ENCODE results near the gene MAPK6.
"Not testable (repeated sequence)": the region's sequence is repeated elsewhere in the genome, so short reads cannot be mapped to it uniquely, and the experiment has no call there.

Gene MAPK6

GRCh38 chr15:51991141-51991540 lies 27.9 kb upstream of the MAPK6 start:
- H3K27ac ChIP-seq (ENCODE audit: low read depth, low read length): no peak overlapping the region
- H3K9ac ChIP-seq (ENCODE audit: low read length in 5 of 5): no peak overlapping the region
- no peaks in the 10 kb centered on the region for H3K27me3 ChIP-seq (ENCODE audit: control insufficient read depth in 5 of 5, insufficient read depth in 4 of 5, low read length in 5 of 5)
- no peaks in the 10 kb centered on the region for H3K4me1 ChIP-seq (ENCODE audit: control insufficient read depth in 5 of 5, insufficient read depth in 5 of 5, low read length in 5 of 5)
- H3K4me3 ChIP-seq (ENCODE audit: low read depth in 1 of 5, low read length in 5 of 5): no peak overlapping the region
- H3K36me3 ChIP-seq (ENCODE audit: control insufficient read depth in 5 of 5, insufficient read depth in 5 of 5, low read length in 5 of 5): no peaks in the 10 kb centered on the region
- H3K9me3 ChIP-seq (ENCODE audit: control insufficient read depth in 5 of 5, low read length in 5 of 5): no peaks in the 10 kb centered on the region

GRCh38 chr15:51992953-51993352 lies 26.1 kb upstream of the MAPK6 start:
- no peaks in the 10 kb centered on the region for H3K27me3 ChIP-seq (ENCODE audit: control insufficient read depth in 5 of 5, insufficient read depth in 4 of 5, low read length in 5 of 5)
- no peak overlapping the region for H3K27ac ChIP-seq (ENCODE audit: low read depth, low read length)

DNA sequence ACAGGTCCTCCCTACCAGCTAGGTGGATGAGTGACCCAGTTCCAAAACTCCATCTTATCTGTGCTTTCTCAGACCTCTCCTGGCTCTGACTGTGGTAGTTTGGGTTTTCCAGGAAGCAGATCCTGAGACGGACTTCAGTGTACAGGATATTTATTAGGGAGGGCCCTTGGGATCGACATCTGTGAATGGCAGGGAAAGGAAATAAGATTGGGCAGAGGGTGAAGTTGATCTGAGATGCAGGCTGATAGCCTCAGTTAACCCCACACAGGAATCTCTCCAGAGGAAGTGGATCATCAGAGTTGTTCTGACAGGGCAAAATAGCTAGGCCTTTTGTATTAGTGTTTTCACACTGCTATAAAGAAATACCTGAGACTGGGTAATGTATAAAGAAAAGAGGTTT lies 16.7 kb upstream of the MAPK6 start:
- Histone ChIP-seq H3K9me3 (ENCODE audit: control insufficient read depth in 5 of 5, low read length in 5 of 5) (no peaks in the 10 kb centered on the region), H3K4me1 (ENCODE audit: control insufficient read depth in 5 of 5, insufficient read depth in 5 of 5, low read length in 5 of 5) (peaks cover 1 to 25% (median 5%) of the 10 kb centered on the region in 5 donors), H3K9ac (ENCODE audit: low read length in 5 of 5) (no peak overlapping the region), H3K36me3 (ENCODE audit: control insufficient read depth in 5 of 5, insufficient read depth in 5 of 5, low read length in 5 of 5) (no peaks in the 10 kb centered on the region), H3K27ac (ENCODE audit: low read depth, low read length) (no peak overlapping the region), H3K27me3 (ENCODE audit: control insufficient read depth in 5 of 5, insufficient read depth in 4 of 5, low read length in 5 of 5) (no peaks in the 10 kb centered on the region), H3K4me3 (ENCODE audit: low read depth in 1 of 5, low read length in 5 of 5) (no peak overlapping the region)

More at GRCh38 chr15:51992953-51993352, 26.1 kb upstream of the MAPK6 start:
- no peaks in the 10 kb centered on the region for H3K36me3 ChIP-seq (ENCODE audit: control insufficient read depth in 5 of 5, insufficient read depth in 5 of 5, low read length in 5 of 5)
- H3K4me3 ChIP-seq (ENCODE audit: low read depth in 1 of 5, low read length in 5 of 5): no peak overlapping the region
- H3K4me1 ChIP-seq (ENCODE audit: control insufficient read depth in 5 of 5, insufficient read depth in 5 of 5, low read length in 5 of 5): no peaks in the 10 kb centered on the region
- no peaks in the 10 kb centered on the region for H3K9me3 ChIP-seq (ENCODE audit: control insufficient read depth in 5 of 5, low read length in 5 of 5)
- H3K9ac ChIP-seq (ENCODE audit: low read length in 5 of 5): no peak overlapping the region

- H3K27me3 ChIP-seq (ENCODE audit: control insufficient read depth in 5 of 5, insufficient read depth in 4 of 5, low read length in 5 of 5); H3K9me3 ChIP-seq (ENCODE audit: control insufficient read depth in 5 of 5, low read length in 5 of 5); H3K36me3 ChIP-seq (ENCODE audit: control insufficient read depth in 5 of 5, insufficient read depth in 5 of 5, low read length in 5 of 5); H3K9ac ChIP-seq (ENCODE audit: low read length in 5 of 5); H3K4me3 ChIP-seq (ENCODE audit: low read depth in 1 of 5, low read length in 5 of 5); H3K27ac ChIP-seq (ENCODE audit: low read depth, low read length): not testable (repeated sequence)
- peaks cover 1 to 27% (median 5%) of the 10 kb centered on the region in 5 donors for H3K4me1 ChIP-seq (ENCODE audit: control insufficient read depth in 5 of 5, insufficient read depth in 5 of 5, low read length in 5 of 5)
Observed at GRCh38 chr15:52003089-52003488, 15.9 kb upstream of the MAPK6 start.

GRCh38 chr15:52003710-52004109 lies 15.3 kb upstream of the MAPK6 start:
- Histone ChIP-seq H3K4me3 (ENCODE audit: low read depth in 1 of 5, low read length in 5 of 5) (no peak overlapping the region), H3K36me3 (ENCODE audit: control insufficient read depth in 5 of 5, insufficient read depth in 5 of 5, low read length in 5 of 5) (no peaks in the 10 kb centered on the region), H3K9ac (ENCODE audit: low read length in 5 of 5) (no peak overlapping the region), H3K27ac (ENCODE audit: low read depth, low read length) (no peak overlapping the region), H3K9me3 (ENCODE audit: control insufficient read depth in 5 of 5, low read length in 5 of 5) (no peaks in the 10 kb centered on the region), H3K4me1 (ENCODE audit: control insufficient read depth in 5 of 5, insufficient read depth in 5 of 5, low read length in 5 of 5) (peaks cover 1 to 32% (median 5%) of the 10 kb centered on the region in 5 donors), H3K27me3 (ENCODE audit: control insufficient read depth in 5 of 5, insufficient read depth in 4 of 5, low read length in 5 of 5) (no peaks in the 10 kb centered on the region)

GRCh38 chr15:52004806-52005205 lies 14.2 kb upstream of the MAPK6 start:
- no peak overlapping the region for H3K9ac ChIP-seq (ENCODE audit: low read length in 5 of 5)
- peaks cover 1 to 37% (median 5%) of the 10 kb centered on the region in 5 donors for H3K4me1 ChIP-seq (ENCODE audit: control insufficient read depth in 5 of 5, insufficient read depth in 5 of 5, low read length in 5 of 5)
- H3K27ac ChIP-seq (ENCODE audit: low read depth, low read length): no peak overlapping the region
- H3K36me3 ChIP-seq (ENCODE audit: control insufficient read depth in 5 of 5, insufficient read depth in 5 of 5, low read length in 5 of 5): no peaks in the 10 kb centered on the region
- H3K4me3 ChIP-seq (ENCODE audit: low read depth in 1 of 5, low read length in 5 of 5): no peak overlapping the region
- no peaks in the 10 kb centered on the region for H3K27me3 ChIP-seq (ENCODE audit: control insufficient read depth in 5 of 5, insufficient read depth in 4 of 5, low read length in 5 of 5)
- no peaks in the 10 kb centered on the region for H3K9me3 ChIP-seq (ENCODE audit: control insufficient read depth in 5 of 5, low read length in 5 of 5)

DNA sequence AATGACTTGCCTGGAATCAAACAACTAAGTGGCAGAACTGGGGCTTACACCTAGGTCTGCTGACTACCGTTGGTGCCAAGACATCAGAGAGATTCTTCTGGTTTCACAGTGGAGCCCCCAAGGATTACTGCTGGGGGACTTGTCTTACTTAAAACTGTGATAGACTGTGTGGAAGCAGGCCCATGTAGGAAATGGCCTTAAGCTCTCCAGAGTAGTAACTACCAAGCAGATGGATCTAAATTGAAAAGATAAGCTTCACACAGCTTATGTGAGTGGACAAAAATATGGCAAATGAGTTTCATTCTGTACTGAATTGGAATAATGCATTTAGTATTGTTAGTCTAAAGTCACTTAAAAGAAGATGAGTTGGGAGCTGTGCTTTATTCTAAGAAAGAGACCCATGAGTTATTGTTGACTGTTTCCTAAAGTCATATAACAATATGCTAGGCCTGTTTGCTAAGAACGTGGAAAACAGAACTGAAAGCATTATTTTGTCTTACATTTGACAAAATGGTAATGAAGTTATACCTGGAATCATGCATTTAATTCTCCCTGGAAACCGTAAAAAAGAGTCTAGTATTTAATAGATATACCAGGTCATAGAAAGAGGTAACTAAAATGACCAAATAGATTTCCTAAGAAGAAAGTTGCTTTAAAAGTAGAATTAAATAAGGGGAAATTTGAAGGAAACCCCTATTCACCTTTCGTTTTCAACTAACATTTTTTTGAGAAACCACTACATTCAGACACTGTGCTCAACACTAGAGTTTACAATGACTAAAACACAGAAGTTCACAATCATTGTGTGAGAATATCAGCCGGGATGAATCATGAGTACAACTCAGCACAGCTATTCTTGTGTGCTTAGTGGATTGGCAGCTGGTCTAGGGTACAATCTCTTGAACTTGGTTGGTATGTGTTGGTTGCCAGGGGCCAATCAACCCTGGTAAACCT lies 13.0 kb upstream of the MAPK6 start:
- peak overlapping the region; percentile 19 for H3K27ac ChIP-seq (ENCODE audit: low read depth, low read length)
- no peaks in the 10 kb centered on the region for H3K9me3 ChIP-seq (ENCODE audit: control insufficient read depth in 5 of 5, low read length in 5 of 5)
- H3K9ac ChIP-seq (ENCODE audit: low read length in 5 of 5): no peak overlapping the region
- peaks cover 1 to 40% (median 5%) of the 10 kb centered on the region in 5 donors for H3K4me1 ChIP-seq (ENCODE audit: control insufficient read depth in 5 of 5, insufficient read depth in 5 of 5, low read length in 5 of 5)
- no peak overlapping the region for H3K4me3 ChIP-seq (ENCODE audit: low read depth in 1 of 5, low read length in 5 of 5)
- H3K36me3 ChIP-seq (ENCODE audit: control insufficient read depth in 5 of 5, insufficient read depth in 5 of 5, low read length in 5 of 5): no peaks in the 10 kb centered on the region
- H3K27me3 ChIP-seq (ENCODE audit: control insufficient read depth in 5 of 5, insufficient read depth in 4 of 5, low read length in 5 of 5): no peaks in the 10 kb centered on the region

DNA sequence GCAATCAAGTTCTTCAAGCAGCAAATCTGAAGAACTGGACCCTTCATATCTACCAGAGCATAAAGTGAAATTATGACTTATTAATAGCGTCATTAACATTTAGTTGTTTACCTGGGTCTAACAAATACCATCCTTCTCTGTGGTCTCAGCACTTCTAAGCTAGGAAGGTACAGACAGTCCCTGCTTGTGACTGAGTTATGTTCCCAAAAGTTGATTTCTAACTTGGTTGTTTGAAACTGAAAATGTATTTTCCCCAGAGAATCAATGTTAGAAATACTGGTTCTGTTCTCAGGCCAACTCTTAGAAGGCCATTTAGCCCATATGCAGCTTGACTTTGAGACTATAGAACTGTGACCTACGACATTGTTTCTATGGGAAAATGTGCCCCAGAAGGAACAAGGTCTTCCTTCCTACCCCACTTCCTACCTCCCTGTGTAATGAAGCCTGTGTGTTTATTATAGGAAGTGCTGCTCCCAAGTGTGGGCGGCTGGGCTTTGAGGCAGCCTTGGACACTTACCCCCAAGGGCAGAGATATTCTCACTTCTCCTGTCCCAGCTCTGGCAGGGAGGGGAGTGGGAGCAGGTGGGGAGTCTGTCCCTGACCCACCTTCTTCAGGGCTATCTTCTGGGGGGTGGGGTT lies 12.2 kb upstream of the MAPK6 start:
- Histone ChIP-seq H3K4me1 (ENCODE audit: control insufficient read depth in 5 of 5, insufficient read depth in 5 of 5, low read length in 5 of 5) (peaks cover 1 to 48% (median 5%) of the 10 kb centered on the region in 5 donors), H3K4me3 (ENCODE audit: low read depth in 1 of 5, low read length in 5 of 5) (no peak overlapping the region), H3K36me3 (ENCODE audit: control insufficient read depth in 5 of 5, insufficient read depth in 5 of 5, low read length in 5 of 5) (no peaks in the 10 kb centered on the region), H3K27me3 (ENCODE audit: control insufficient read depth in 5 of 5, insufficient read depth in 4 of 5, low read length in 5 of 5) (no peaks in the 10 kb centered on the region), H3K27ac (ENCODE audit: low read depth, low read length) (peak overlapping the region; percentile 19), H3K9me3 (ENCODE audit: control insufficient read depth in 5 of 5, low read length in 5 of 5) (no peaks in the 10 kb centered on the region), H3K9ac (ENCODE audit: low read length in 5 of 5) (peak overlapping the region in 1 of 5 donors; percentile 4)

- Histone ChIP-seq H3K36me3 (ENCODE audit: control insufficient read depth in 5 of 5, insufficient read depth in 5 of 5, low read length in 5 of 5) (no peaks in the 10 kb centered on the region), H3K4me1 (ENCODE audit: control insufficient read depth in 5 of 5, insufficient read depth in 5 of 5, low read length in 5 of 5) (peaks cover 0 to 44% (median 5%) of the 10 kb centered on the region in 5 donors), H3K27ac (ENCODE audit: low read depth, low read length) (peak overlapping the region; percentile 34), H3K4me3 (ENCODE audit: low read depth in 1 of 5, low read length in 5 of 5) (no peak overlapping the region), H3K9me3 (ENCODE audit: control insufficient read depth in 5 of 5, low read length in 5 of 5) (no peaks in the 10 kb centered on the region), H3K27me3 (ENCODE audit: control insufficient read depth in 5 of 5, insufficient read depth in 4 of 5, low read length in 5 of 5) (no peaks in the 10 kb centered on the region), H3K9ac (ENCODE audit: low read length in 5 of 5) (no peak overlapping the region)
Observed at GRCh38 chr15:52008359-52008697, 10.7 kb upstream of the MAPK6 start.

GRCh38 chr15:52008698-52009434 lies 10.2 kb upstream of the MAPK6 start:
- Histone ChIP-seq H3K27ac (ENCODE audit: low read depth, low read length) (peak overlapping the region; percentile 34), H3K4me1 (ENCODE audit: control insufficient read depth in 5 of 5, insufficient read depth in 5 of 5, low read length in 5 of 5) (peaks cover 0 to 45% (median 5%) of the 10 kb centered on the region in 5 donors)

More at GRCh38 chr15:52008698-52009434, 10.2 kb upstream of the MAPK6 start:
- H3K9me3 ChIP-seq (ENCODE audit: control insufficient read depth in 5 of 5, low read length in 5 of 5): no peaks in the 10 kb centered on the region
- no peak overlapping the region for H3K4me3 ChIP-seq (ENCODE audit: low read depth in 1 of 5, low read length in 5 of 5)
- H3K27me3 ChIP-seq (ENCODE audit: control insufficient read depth in 5 of 5, insufficient read depth in 4 of 5, low read length in 5 of 5): no peaks in the 10 kb centered on the region
- H3K9ac ChIP-seq (ENCODE audit: low read length in 5 of 5): no peak overlapping the region
- no peaks in the 10 kb centered on the region for H3K36me3 ChIP-seq (ENCODE audit: control insufficient read depth in 5 of 5, insufficient read depth in 5 of 5, low read length in 5 of 5)

Data from subcutaneous abdominal adipose tissue (tissue), 5 donors.